Uterus (tissue), 4 donors: Measurements from ENCODE around the gene FMNL2. TPM values are rescaled to one million over a fixed set of nuclear protein-coding genes. Genes with fewer than 3 reads are reported as not detected.

Experiments used
- DNase-seq, 2 donors: peaks; one replicate each; pipeline ENCODE4 v3.0.0-alpha.2; 2019 to 2020
- H3K27ac ChIP-seq, 2 donors: fragments of 200-600 bp; sonication (generic); 1 replicate in 1 of 2; 2 replicates in 1 of 2; pipeline ENCODE4 v1.5.1; 2016 to 2018
- H3K27me3 ChIP-seq, 2 donors: fragments of 200-600 bp; sonication (generic); one replicate each; pipeline ENCODE4 v1.5.1; 2018 to 2019; ENCODE audit warnings: control low read depth in 1 of 2
- H3K36me3 ChIP-seq, 2 donors: fragments of 200-600 bp; sonication (generic); one replicate each; pipeline ENCODE4 v1.5.1; 2019; ENCODE audit warnings: control low read depth in 1 of 2
- H3K4me1 ChIP-seq, 2 donors: fragments of 200-600 bp; sonication (generic); one replicate each; pipeline ENCODE4 v1.5.1; 2018 to 2019; ENCODE audit warnings: control low read depth in 1 of 2
- H3K4me3 ChIP-seq, 2 donors: fragments of 200-600 bp; sonication (generic); 1 replicate in 1 of 2; 2 replicates in 1 of 2; pipeline ENCODE4 v1.5.1; 2018 to 2019; ENCODE audit warnings: mild to moderate bottlenecking in 1 of 2
- H3K9me3 ChIP-seq, 2 donors: fragments of 200-600 bp; sonication (generic); one replicate each; pipeline ENCODE4 v1.5.1; 2019; ENCODE audit warnings: control low read depth in 1 of 2
- POLR2A ChIP-seq, 2 donors: fragments of 450-650 bp; IDR thresholded peaks; one replicate each; pipeline ENCODE4 v1.6.1; 2016; ENCODE audit warnings: antibody characterized with exemption in 2 of 2, mild to moderate bottlenecking in 1 of 2, moderate library complexity in 1 of 2
- intact Hi-C: fragments of 100-400 bp; cut with DNase I; formaldehyde crosslinking; loops from one replicate; pipeline ENCODE4 v1.15.1; 2023; ENCODE audit warnings: low total_unique reads
- total RNA-seq, 4 donors: library from RNA; depleted of rRNA in 3 of 4; stranded (reverse); fragments of >200 nt in 3 of 4; gene quantifications; one replicate each; pipeline versions ENCODE4 v1.1.0 to v1.2.4, GENCODE V29; 2014 to 2023
- TF ChIP-seq, protein P1 (sequence below), 4 experiments: fragments of 200-600 bp in 2 of 4; fragments of 450-650 bp in 2 of 4; sonication (generic) in 2 of 4; IDR thresholded peaks; one replicate each; pipeline ENCODE4 v1.5.1; 2016 to 2019; ENCODE audit warnings: antibody characterized with exemption in 4 of 4, mild to moderate bottlenecking in 2 of 4, moderate library complexity in 1 of 4
- donor health status: DM: yes; HTN: yes; CAD: no.

Gene FMNL2
- total RNA-seq, 4 donors from 2014 or later: 10.0 to 66.9 (median 33.4) TPM

DNA sequence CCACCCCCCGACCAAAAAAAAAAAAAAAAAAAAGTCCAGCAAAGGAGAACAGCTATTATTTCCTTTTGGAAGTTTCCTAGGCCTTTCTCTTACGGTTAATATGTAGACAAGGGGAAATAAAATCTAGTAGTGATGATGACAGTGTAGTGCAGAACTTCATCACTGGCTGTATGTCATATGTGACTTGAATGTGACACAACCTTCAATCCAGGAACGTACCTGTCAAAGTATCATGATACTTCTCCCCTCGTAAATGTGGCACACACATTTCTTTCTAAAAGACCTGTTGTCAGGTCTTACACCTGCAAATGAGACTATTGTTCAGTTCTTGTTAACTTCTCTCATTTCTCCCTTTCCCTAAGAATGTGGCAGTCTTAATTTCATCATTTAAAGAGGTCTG, 208.7 kb downstream of the FMNL2 start:
- Histone ChIP-seq H3K9me3 (no peaks in the 10 kb centered on the region), H3K4me1 (no peaks in the 10 kb centered on the region), H3K27ac (peak overlapping the region in 1 of 2 donors; percentile 57), H3K4me3 (no peak overlapping the region), H3K36me3 (no peaks in the 10 kb centered on the region), H3K27me3 (no peaks in the 10 kb centered on the region)
- DNase-seq: no peak
- intact Hi-C loops: no loop called here
- TF ChIP-seq, protein P1, sequence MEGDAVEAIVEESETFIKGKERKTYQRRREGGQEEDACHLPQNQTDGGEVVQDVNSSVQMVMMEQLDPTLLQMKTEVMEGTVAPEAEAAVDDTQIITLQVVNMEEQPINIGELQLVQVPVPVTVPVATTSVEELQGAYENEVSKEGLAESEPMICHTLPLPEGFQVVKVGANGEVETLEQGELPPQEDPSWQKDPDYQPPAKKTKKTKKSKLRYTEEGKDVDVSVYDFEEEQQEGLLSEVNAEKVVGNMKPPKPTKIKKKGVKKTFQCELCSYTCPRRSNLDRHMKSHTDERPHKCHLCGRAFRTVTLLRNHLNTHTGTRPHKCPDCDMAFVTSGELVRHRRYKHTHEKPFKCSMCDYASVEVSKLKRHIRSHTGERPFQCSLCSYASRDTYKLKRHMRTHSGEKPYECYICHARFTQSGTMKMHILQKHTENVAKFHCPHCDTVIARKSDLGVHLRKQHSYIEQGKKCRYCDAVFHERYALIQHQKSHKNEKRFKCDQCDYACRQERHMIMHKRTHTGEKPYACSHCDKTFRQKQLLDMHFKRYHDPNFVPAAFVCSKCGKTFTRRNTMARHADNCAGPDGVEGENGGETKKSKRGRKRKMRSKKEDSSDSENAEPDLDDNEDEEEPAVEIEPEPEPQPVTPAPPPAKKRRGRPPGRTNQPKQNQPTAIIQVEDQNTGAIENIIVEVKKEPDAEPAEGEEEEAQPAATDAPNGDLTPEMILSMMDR (IDR thresholded peaks at IDR 0.05): no peak
- no peak for TF ChIP-seq POLR2A (IDR thresholded peaks at IDR 0.05)

DNA sequence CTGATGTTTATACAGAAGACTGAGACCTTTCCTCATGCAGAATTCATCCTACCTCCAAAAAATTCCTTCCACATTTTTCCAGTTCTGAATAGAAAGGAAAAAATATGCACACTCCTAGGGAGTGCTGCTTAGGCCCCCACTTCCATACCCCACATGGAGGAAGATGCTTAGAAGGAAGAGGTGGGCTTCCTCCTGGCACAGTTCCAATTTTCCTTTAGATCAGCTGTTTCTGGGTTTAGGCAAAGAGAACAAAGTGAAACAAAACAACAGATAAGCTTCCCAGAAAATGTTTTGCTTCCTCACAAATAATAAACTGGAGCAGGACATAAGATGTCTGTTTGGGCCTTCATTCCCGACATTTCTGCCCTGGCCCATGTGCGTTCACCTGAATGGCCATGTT, 209.7 kb downstream of the FMNL2 start:
- Histone ChIP-seq H3K27me3 (no peaks in the 10 kb centered on the region), H3K27ac (peak overlapping the region in 1 of 2 donors; percentile 57), H3K9me3 (no peaks in the 10 kb centered on the region), H3K4me1 (no peaks in the 10 kb centered on the region), H3K36me3 (no peaks in the 10 kb centered on the region), H3K4me3 (no peak overlapping the region)
- DNase-seq: no peak
- no peak for TF ChIP-seq POLR2A (IDR thresholded peaks at IDR 0.05)
- TF ChIP-seq, protein P1 (IDR thresholded peaks at IDR 0.05): no peak
- intact Hi-C loops: no loop called here

DNA sequence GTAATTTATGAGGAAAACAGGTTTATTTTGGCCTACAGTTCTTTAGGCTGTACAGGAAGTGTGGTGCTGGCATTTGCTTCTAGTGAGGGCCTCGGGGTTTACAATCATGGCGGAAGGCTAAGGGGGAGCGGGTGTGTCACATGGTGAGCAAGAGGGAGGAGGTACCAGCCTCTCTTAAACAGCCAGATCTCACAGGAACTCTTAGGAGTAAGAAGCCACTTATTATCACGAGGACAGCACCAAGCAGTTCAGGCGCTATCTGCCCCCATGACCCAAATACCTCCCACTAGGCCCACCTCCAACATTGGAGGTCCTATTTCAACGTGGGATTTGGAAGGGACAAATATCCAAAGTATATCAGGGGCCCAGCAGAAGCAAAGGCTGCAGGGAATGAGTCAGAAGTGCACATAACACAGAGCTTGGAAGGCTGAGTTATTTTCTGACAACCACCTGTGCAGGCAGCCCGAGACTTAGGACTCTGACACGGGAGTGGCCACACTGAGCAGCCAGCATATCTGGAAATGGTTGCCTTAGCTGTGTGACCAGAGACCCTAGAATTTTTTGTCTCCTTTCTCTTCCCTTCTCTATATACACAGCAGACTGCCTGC, 211.4 kb downstream of the FMNL2 start:
- no peaks in the 10 kb centered on the region for H3K4me1 ChIP-seq
- intact Hi-C loops: no loop called here
- H3K4me3 ChIP-seq: no peak overlapping the region
- H3K27ac ChIP-seq: no peak overlapping the region
- H3K36me3 ChIP-seq: no peaks in the 10 kb centered on the region
- no peaks in the 10 kb centered on the region for H3K9me3 ChIP-seq
- DNase-seq: no peak
- no peaks in the 10 kb centered on the region for H3K27me3 ChIP-seq
- no peak for TF ChIP-seq POLR2A (IDR thresholded peaks at IDR 0.05)
- TF ChIP-seq, protein P1 (IDR thresholded peaks at IDR 0.05): no peak

DNA sequence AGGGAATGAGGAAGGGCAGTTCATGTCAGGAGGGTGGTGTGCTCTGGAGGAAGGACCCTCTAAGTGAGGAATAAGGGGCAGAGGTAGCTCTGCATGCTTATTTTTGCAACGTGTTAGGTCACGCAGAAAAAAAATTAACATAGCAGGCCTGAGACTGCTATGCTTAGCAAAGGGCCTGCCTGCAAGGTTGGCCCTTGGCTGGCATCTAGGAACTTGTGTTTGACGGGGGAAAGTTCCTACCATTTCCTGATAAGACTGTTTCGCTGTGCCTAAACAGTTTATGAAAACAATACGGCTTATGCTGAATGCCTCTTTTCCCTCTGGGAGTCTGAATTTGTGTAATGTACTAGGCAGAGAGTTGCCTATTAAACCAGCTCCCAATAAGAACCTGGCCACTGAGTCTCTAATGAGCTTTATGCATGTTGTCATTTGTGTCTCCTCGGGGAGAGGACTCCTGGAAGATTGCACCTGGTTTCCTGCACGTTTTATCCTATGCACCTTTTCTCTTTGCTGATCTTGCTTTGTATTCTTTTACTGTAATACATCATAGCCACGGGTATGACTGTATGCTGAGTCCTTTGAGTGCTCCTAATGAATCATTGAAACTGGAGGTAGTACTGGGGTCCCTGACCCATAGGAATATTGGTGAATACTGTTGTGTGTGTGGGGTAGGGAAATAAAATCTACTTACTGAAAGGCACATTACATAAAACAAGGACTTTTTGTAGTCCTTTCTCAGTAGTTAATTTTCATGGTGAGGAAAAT, 213.3 kb downstream of the FMNL2 start:
- no peak for TF ChIP-seq POLR2A (IDR thresholded peaks at IDR 0.05)
- TF ChIP-seq, protein P1 (IDR thresholded peaks at IDR 0.05): no peak

DNA sequence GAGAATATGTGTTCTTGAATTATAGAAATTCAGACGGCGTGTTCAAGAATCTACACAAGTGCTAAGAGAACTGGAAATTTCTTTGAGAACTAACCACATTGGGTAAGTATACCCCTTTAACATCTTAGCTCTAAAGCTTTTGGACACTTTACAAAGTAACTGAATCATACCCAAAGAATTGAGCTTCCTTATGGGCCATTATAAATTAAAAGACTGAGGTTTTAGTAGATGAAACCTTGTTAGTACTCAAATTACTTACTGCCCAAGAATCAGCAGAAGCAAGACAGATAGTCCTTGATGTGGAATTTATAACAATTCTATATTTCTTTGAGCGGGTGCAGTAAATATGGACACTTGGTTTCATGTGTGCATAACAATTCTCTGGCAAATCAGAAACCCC, 214.0 kb downstream of the FMNL2 start:
- H3K4me3 ChIP-seq: no peak overlapping the region
- no peaks in the 10 kb centered on the region for H3K4me1 ChIP-seq
- no peaks in the 10 kb centered on the region for H3K27me3 ChIP-seq
- H3K27ac ChIP-seq: no peak overlapping the region
- TF ChIP-seq POLR2A (IDR thresholded peaks at IDR 0.05): no peak
- TF ChIP-seq, protein P1 (IDR thresholded peaks at IDR 0.05): no peak
- no peaks in the 10 kb centered on the region for H3K36me3 ChIP-seq
- DNase-seq: no peak
- intact Hi-C loops: no loop called here
- H3K9me3 ChIP-seq: no peaks in the 10 kb centered on the region

More for the DNA sequence above, 213.3 kb downstream of the FMNL2 start:
- Histone ChIP-seq H3K4me3 (no peak overlapping the region), H3K27me3 (no peaks in the 10 kb centered on the region), H3K4me1 (no peaks in the 10 kb centered on the region), H3K36me3 (no peaks in the 10 kb centered on the region), H3K27ac (no peak overlapping the region), H3K9me3 (no peaks in the 10 kb centered on the region)
- DNase-seq: no peak
- intact Hi-C loops: no loop called here
